GM18868 (cell line): ENCODE measurements around the gene CPNE2.

Experiments
- ATAC-seq: cut with Tn5 transposase; IDR thresholded peaks from one replicate; pipeline ENCODE4 v1.9.1; 2021; ENCODE audit warnings: mild to moderate bottlenecking, moderate library complexity; ENCODE audit not compliant: unreplicated experiment

The CPNE2 gene

GRCh38 chr16:57123216-57123973 is 31.0 kb downstream of the CPNE2 start:
- ATAC-seq = no peak

DNA sequence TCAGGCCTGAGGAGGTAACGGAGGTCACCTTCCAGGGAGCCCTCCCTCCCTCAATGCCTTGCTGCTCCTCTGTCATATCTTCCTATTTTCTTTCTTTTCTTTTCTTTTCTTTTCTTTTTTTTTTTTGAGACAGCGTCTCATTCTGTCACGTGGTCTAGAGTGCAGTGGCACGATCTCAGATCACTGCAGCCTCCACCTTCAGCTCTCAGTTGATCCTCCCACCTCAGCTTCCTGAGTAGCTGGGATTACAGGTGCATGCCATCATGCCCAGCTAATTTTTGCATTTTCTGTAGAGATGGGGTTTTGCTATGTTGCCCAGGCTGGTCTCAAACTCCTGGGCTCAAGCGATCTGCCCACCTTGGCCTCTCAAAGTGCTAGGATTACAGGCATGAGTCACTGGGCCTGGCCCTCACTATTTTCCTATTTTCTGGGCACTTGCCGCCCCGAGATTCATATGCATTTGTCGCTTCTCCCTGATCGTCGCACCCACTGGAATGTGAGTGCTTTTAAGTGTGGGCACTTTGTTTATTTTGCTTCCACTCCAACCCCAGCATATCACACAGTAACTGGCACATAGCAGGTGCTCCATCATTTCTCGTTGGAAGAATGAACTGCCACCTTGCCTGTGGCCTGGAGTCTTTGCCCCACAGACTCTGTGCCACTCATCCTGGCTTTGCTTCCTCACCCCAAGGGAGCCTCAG is 31.7 kb downstream of the CPNE2 start:
- no peak for ATAC-seq

DNA sequence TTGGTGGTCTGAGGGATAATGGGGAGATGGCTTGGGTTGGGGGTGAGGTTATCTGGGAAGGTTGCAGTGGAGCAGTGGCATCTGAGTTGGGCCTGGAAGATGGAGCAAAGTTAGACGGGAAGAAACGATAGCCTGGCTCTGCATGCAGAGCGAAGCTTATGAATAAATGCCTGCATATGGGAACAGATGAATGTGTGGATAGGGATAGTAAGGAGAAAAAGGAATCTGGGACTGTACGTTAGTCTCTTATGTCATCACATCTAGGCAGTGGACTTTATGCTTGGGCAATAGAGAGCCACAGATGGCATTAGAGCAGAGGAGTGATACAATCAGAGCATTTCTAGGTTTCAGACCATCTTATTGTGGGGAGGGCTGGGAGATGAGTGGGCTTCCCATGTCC is 33.0 kb downstream of the CPNE2 start:
- no peak for ATAC-seq

GRCh38 chr16:57125969-57126368 is 33.6 kb downstream of the CPNE2 start:
- no peak for ATAC-seq

DNA sequence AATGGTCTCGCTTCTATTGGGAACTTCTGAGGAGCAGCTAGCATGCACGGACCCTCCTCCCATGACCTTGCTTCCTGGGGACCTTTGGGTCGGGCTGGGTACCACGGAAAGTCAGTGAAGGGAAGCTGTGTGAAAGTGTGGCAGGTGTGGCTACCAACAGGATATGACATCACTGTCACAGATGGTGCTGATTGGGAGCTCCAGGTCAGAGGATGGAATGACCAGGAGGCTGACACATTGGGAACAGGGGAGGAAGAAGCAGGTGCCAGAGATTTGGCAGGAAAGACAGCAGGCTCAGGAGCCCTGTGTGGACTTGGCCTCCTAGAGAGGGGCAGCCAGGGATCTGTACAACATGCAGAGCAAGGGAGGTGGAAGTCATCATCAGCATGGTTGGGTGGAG is 34.0 kb downstream of the CPNE2 start:
- ATAC-seq = no peak

DNA sequence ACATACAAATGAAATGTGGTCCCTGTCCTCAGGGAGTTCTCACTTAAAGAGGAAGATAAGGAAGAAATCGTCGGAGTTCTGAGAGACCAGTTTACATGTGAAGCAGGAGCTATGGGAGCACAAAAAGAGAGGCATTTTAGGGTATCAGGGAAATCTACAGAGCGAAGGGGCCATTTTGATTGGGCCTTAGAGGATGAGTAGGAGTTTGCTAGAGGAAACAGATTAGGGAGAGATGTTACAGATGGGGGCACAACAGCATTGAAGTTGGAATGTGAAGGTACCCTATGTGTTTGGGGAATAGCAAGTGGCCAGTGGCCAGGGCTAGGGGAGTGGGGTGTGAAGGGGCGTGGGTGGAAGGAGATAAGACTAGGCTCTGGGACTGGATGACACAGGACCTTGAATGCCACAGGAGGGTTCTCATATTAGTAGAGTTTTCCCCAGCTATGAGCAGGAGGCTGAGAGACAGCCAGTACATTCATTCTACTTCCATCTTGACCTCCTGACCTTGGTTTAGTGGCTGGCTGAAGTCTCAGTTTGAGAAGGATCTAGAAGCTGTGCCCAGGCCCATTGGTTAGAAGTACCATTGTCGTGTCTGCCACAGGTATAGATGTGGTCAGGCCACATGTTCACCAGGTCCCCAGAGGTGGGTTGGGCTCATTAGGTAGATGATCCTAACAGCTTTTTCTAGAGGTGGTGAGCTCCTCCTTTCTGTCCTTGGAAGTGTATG is 34.8 kb downstream of the CPNE2 start:
- ATAC-seq = no peak

DNA sequence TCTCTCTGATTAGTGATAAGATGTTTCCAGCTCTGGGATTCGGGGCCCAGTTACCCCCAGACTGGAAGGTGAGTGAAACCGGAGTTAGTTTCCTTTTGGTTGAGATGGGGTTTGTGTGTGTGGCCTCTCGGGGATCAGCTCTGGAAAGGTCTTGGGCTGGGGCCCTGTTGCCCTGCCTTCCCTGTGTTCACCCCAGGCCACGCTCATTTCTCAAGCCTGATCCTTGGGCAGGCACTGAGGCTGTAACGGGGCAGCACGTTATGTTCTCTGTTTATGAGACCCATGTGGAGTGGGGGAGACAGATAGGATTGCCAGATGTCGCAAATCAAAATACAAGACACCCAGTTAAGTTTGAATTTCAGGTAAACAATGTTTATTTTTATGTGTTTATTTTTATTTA is 35.5 kb downstream of the CPNE2 start:
- ATAC-seq = no peak

- peak; percentile 83 for ATAC-seq
These were observed 36.5 kb downstream of the CPNE2 start for GRCh38 chr16:57128771-57129389.

DNA sequence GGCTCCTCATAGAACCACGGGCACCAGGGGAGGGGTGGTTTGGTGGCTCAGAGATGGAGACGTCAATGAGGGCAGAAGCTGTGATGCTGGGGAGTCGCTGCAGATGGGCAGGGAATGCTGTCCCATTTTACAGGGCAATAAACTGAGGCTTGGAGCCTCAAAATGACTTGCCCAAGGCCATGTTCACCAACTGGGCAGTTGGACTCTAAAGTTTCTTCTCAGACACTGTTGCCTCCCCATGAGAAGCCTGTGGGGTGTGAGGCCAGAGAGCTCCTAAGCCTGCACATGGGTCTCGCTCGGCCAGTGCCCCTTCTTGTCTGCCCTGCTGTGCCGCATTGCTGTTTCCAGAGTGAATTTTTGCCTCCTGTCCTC is 38.6 kb downstream of the CPNE2 start:
- ATAC-seq = no peak

GRCh38 chr16:57131351-57131970 is 39.1 kb downstream of the CPNE2 start:
- no peak for ATAC-seq

GRCh38 chr16:57132470-57132869 is 40.1 kb downstream of the CPNE2 start:
- no peak for ATAC-seq

GRCh38 chr16:57133031-57133430 is 40.6 kb downstream of the CPNE2 start:
- no peak for ATAC-seq

- no peak for ATAC-seq
These were observed 41.5 kb downstream of the CPNE2 start for GRCh38 chr16:57133886-57134285.

DNA sequence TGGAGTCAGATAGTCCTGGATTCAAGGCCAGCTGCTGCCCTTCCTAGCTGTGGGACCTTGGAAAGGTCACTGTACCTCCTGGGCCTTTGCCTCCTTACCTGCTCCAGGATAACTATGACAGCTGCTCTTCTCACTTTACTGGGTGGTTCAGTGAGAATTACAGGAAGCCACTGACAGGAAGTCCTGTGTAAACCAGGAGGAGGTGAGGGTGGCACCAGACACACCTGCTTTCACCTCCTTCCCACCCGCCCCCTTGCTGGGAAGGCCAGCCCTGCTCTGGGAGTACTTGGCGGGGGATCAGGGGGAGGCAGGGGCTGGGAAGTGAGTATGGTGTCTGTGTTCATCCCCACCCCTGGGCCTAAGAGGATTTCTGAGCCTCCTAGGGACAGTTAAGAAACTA is 42.6 kb downstream of the CPNE2 start:
- ATAC-seq = no peak

GRCh38 chr16:57137043-57137442 is 44.7 kb downstream of the CPNE2 start:
- no peak for ATAC-seq

DNA sequence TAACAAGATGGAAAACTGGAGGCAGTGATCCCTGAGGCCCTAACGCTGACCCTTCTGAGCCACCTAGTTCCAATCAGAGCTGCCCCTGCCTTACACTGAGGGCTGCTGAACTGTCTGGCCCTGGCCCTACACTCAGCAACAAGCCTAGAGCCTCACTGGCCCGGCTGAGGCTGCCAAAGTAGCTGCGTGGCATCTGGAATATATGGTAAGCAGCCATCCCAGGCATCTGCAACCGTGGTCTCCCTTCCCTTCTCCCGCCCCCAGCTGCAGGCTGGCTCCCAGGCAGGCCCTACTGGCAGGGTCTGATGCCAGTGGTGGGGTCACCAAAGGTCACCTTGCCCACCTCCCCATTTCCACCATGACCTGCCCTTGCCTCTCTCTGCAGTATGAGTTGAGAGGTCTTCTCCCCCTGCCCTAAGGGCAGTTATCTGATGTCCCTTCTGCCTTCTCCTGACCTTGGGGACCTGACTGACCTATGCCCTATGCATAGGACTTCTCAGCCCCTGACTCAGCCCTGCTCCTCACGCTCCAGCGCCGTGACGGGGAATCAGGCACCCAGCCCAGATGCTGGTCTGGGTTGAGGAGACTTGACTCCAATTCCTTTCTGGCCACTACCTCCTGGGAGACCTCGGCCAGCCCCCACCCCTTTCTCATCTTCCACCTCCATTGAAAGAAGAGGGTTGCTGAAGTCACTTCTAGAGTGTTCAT is 45.3 kb downstream of the CPNE2 start:
- no peak for ATAC-seq

GRCh38 chr16:57138281-57138935 is 46.0 kb downstream of the CPNE2 start:
- ATAC-seq = no peak

DNA sequence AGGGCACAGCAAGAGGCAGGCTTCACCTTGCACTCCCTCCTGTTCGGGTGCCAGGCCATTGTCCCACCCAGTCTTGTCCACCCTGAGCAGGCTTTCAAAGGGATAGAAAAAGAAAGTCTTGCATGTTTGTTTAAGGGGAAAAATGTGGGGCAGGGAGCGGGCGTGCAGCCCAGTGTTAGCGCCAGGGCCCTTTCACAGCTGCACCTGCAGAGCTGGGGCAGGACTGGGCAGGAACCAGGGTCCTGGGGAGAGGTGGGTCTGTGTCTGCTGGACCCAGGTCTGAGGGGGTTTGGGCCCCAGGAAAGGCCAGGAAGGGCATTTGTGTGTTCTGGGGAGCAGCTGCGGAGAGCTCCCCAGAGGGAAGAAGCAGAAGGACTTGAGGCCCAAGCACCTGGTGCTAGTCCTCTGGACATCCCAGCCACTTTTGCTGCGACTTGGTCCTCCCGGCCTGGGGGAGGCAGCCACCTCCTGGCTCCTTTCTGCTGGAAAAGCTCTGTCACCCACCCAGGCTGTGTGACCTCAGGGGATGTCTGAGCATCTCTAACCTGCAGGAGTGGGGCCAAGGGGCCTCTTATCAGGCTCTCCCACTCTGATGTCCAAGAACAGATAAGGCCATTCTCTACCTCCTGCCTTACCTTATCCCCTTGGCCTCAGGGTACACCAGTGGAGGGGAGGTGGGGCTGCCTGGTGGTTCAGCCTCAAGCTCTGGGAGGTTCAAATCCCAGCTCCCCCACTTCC is 48.7 kb downstream of the CPNE2 start:
- ATAC-seq = no peak
